ENCODE data around the gene PRDM11. TPM values are rescaled to one million over a fixed set of nuclear protein-coding genes. Genes with fewer than 3 reads are reported as not detected.

Gene PRDM11
- total RNA-seq, 4 donors from 2014 or later: 29.5 to 43.2 (median 33.5) TPM

GRCh38 chr11:45243967-45244366, 97.5 kb downstream of the PRDM11 start:
- Histone ChIP-seq H3K27me3 (peaks cover 0 to 2% (median 0%) of the 10 kb centered on the region in 4 donors), H3K36me3 (no peaks in the 10 kb centered on the region), H3K4me1 (no peaks in the 10 kb centered on the region), H3K27ac (replicated peaks in 1 of 4) (no peak overlapping the region), H3K9me3 (no peaks in the 10 kb centered on the region), H3K4me3 (no peak overlapping the region)
- WGBS: 90% methylated on average over 11 of the region's 12 CpGs
- DNase-seq (ENCODE audit: extremely low spot score): no peak
- TF ChIP-seq EP300 (IDR thresholded peaks at IDR 0.05): no peak
- no peak for TF ChIP-seq POLR2A (IDR thresholded peaks at IDR 0.05; ENCODE audit: low read depth)
- TF ChIP-seq CTCF (IDR thresholded peaks at IDR 0.05): no peak
- TF ChIP-seq POLR2AphosphoS5 (IDR thresholded peaks at IDR 0.05): no peak
- intact Hi-C loops (cut with DNase I): no loop called here

- TF ChIP-seq EP300 (IDR thresholded peaks at IDR 0.05) (no peak), POLR2A (IDR thresholded peaks at IDR 0.05; ENCODE audit: low read depth) (no peak), CTCF (IDR thresholded peaks at IDR 0.05) (no peak), POLR2AphosphoS5 (IDR thresholded peaks at IDR 0.05) (no peak)
- H3K27ac ChIP-seq (replicated peaks in 1 of 4): no peak overlapping the region
- H3K4me1 ChIP-seq: peaks cover 0 to 5% (median 0%) of the 10 kb centered on the region in 4 donors
- intact Hi-C loops (cut with DNase I): no loop called here
- DNase-seq (ENCODE audit: extremely low spot score): no peak
- H3K9me3 ChIP-seq: no peaks in the 10 kb centered on the region
- H3K36me3 ChIP-seq: no peaks in the 10 kb centered on the region
- WGBS: 68% methylated on average over 6 of the region's 8 CpGs
- peaks cover 0 to 2% (median 0%) of the 10 kb centered on the region in 4 donors for H3K27me3 ChIP-seq
- H3K4me3 ChIP-seq: no peak overlapping the region
These were observed 99.0 kb downstream of the PRDM11 start for GRCh38 chr11:45245218-45246045.

- Histone ChIP-seq H3K4me1 (peaks cover 0 to 5% (median 0%) of the 10 kb centered on the region in 4 donors), H3K27ac (replicated peaks in 1 of 4) (no peak overlapping the region), H3K9me3 (no peaks in the 10 kb centered on the region), H3K4me3 (no peak overlapping the region), H3K27me3 (peaks cover 0 to 2% (median 0%) of the 10 kb centered on the region in 4 donors), H3K36me3 (no peaks in the 10 kb centered on the region)
- no peak for DNase-seq (ENCODE audit: extremely low spot score)
- 92% methylated on average over 8 of the region's 8 CpGs for WGBS
- no peak for TF ChIP-seq EP300 (IDR thresholded peaks at IDR 0.05)
- TF ChIP-seq POLR2AphosphoS5 (IDR thresholded peaks at IDR 0.05): no peak
- no peak for TF ChIP-seq CTCF (IDR thresholded peaks at IDR 0.05)
- no peak for TF ChIP-seq POLR2A (IDR thresholded peaks at IDR 0.05; ENCODE audit: low read depth)
- intact Hi-C loops (cut with DNase I): no loop called here
These were observed 99.8 kb downstream of the PRDM11 start for GRCh38 chr11:45246241-45246640.

GRCh38 chr11:45247433-45247832, 101.0 kb downstream of the PRDM11 start:
- TF ChIP-seq POLR2A (IDR thresholded peaks at IDR 0.05; ENCODE audit: low read depth) (no peak), CTCF (IDR thresholded peaks at IDR 0.05) (no peak), POLR2AphosphoS5 (IDR thresholded peaks at IDR 0.05) (no peak), EP300 (IDR thresholded peaks at IDR 0.05) (no peak)
- DNase-seq (ENCODE audit: extremely low spot score): no peak
- intact Hi-C loops (cut with DNase I): no loop called here
- peaks cover 0 to 5% (median 0%) of the 10 kb centered on the region in 4 donors for H3K4me1 ChIP-seq
- H3K9me3 ChIP-seq: no peaks in the 10 kb centered on the region
- no peak overlapping the region for H3K4me3 ChIP-seq
- WGBS: 57% methylated on average over 2 of the region's 2 CpGs
- H3K36me3 ChIP-seq: no peaks in the 10 kb centered on the region
- no peak overlapping the region for H3K27ac ChIP-seq (replicated peaks in 1 of 4)
- H3K27me3 ChIP-seq: peaks cover 0 to 11% (median 0%) of the 10 kb centered on the region in 4 donors
